Stimulated activated CD4-positive, alpha-beta T cell treated with anti-CD3 and anti-CD28 coated beads, Interleukin-15, amount 100 ng/mL, for 48 hours (primary cell): Measurements from ENCODE around the gene IL10.
A peak's percentile ranks its signal among the peaks of the same experiment; 100 is the strongest.

Experiments used
- DNase-seq, 2 donors: peaks; one replicate each; pipeline ENCODE4 v3.0.0-alpha.2; 2020; ENCODE audit warnings: low read depth in 2 of 2

Gene IL10

DNA sequence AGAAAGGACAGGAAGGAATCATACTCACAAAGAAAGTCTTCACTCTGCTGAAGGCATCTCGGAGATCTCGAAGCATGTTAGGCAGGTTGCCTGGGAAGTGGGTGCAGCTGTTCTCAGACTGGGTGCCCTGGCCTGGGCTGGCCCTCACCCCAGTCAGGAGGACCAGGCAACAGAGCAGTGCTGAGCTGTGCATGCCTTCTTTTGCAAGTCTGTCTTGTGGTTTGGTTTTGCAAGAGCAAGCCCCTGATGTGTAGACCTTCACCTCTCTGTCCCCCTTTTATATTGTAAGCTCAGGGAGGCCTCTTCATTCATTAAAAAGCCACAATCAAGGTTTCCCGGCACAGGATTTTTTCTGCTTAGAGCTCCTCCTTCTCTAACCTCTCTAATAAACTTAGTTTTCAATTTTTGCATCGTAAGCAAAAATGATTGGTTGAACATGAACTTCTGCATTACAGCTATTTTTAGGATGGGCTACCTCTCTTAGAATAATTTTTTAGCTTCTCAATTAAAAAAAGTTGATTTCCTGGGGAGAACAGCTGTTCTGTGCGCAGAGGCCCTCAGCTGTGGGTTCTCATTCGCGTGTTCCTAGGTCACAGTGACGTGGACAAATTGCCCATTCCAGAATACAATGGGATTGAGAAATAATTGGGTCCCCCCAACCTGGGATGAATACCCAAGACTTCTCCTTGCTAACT lies at the start of gene IL10:
Gene IL10 (minus strand): TSS at position 252 of the 695 bp plus-strand sequence. CDS start 59 bp downstream, at position 193.
- DNase-seq, result no peak

DNA sequence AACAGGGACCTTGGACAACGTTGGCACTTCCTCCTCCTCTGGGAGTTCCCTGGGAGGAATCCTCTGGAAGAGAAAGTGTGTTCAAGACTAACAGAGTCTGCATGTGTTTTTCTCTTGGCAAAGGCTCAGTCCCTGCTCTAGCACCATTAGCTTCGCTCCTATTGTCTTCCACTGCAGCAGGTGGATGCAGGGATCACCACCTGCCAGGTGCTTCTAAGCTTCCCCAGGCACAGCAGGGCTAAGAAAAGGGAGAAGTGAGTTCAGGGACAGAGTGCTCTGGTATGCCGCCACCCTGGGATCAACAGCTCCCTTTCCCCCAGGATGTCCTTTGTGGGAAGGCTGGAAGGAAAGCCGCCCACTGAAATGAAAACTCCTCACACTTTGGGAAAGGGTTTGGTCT lies 49.2 kb upstream of the IL10 start:
- DNase-seq, result no peak

DNA sequence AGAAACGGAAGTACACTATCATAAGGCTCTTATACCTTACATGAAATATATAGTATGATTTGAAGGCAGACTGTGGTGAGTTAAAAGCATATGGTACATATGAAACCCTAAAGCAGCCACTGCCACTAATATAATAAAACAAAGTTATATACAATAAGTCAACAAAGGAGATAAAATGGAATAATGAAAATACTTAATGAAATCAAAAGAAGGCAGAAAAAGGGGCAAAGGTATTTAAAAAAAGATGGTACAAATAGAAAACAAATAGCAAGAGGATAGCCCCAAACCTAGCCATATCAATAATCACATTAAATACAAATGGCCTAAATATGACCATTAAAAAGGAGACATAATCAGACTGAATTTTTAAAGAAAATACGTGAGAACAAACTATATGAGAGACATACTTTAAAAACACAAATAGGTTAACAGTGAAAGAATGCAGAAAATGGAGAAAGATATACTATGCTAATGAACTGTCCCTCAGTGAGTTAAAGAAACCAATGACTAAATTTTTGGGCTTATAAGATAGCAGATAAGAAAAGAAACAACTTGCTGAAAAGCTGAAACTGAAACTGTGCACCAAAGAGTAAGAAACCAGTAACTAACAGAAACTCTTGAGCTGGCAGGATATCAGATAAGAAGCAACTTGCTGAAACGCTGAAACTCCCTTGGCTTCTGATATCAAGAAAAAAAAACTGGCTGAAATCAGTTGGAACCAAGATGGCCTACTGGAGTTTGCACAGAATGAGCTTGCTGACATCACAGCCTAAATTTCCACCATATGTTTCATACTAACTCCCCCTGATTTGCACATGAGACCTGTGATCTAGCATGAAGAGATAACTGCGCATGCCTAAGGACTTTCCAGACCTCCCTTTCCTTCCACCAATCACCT lies 44.3 kb upstream of the IL10 start:
- DNase-seq, result no peak

DNA sequence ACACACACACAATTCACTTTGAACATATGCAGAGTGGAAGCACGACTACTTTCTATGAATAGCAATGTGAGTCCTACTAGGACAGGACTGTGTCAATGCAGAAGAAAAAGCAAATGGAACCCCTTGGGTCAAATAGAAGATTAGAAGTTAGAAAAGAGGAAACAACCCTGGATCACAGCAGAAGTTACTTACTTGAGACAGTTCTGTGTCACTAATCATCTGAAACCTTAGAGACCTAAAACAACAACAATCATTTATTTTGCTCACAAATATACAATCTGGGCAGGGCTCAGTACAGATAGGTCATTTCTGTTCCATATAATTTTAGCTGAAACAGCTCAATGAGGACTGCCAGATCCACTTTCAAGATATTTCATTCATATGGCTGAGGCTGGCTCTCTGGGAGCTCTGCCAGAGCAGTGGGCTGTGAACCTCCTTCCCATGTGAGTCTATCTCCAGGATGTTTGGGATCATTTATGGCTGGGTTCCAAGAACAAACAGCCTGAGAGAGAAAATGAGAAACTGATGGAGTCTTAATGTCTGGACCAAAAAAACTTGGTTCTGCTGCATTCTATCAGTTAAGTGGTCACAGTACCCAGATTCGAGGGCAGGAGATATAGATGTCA lies 42.5 kb upstream of the IL10 start:
- no peak for DNase-seq

DNA sequence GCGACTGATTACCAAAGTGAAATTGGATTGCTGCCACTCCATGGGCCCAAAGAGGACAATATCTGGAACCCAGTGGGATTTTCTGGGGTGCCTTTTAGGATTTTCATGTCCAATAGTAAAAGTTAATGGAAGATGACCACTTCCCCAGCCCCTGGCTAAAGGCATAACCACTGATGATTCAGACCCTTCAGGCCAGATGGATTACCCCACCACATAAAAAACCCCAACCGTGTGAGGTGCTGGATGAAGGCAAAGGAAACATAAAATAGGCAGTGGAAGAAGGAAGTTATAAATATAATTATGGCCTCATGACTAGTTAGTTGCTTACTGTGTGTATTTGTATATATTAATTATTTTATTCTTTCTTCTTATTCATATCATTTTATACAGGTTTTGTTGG lies 40.2 kb upstream of the IL10 start:
- no peak for DNase-seq

DNA sequence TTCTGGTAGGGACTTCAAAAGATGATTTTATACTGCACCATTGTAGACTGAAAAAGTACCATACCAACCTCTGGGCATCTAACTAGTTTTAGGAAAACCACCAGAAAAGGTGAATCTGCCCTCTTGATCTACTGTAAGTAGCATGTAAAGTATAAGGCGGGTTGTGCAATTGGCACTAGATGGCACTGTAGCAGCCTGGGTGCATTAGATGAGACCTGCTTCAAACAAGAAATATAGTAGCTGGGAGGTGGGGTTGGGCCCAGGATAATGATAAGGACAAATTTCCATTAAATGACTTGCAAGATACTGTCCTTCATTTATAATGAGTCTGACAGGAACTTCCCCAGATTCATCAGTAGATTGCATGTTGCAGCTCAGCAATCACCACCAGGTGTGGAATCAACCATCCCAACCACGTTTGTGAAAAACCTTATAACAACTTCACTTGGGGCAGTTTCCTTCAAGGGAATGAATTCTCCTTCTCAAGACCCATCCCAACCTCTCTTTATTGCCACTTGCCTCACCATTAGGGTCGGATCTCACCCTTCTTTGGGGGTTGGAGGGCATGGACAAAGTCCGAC lies 37.3 kb upstream of the IL10 start:
- DNase-seq, result no peak

DNA sequence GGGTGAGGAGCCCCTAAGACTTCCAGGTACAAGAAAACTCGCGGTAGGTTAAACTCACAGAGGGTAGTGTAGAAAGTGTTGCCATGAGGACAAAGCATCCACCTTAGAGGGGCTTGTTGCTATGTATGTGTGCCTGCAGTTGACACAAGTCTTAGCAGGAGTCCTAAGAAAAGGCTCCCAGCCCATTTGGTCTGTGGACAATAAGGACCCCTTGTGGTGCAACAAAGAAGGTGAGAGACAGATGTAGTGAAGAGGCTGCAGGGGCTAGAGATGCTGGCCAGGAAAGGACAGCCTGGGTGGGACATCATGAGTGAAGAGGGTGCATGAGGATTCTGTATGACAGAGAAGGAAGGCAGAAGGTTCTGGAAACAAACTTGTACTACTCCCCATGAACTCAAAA lies 36.3 kb upstream of the IL10 start:
- peak in 1 of 2 donors; percentile 37 for DNase-seq

DNA sequence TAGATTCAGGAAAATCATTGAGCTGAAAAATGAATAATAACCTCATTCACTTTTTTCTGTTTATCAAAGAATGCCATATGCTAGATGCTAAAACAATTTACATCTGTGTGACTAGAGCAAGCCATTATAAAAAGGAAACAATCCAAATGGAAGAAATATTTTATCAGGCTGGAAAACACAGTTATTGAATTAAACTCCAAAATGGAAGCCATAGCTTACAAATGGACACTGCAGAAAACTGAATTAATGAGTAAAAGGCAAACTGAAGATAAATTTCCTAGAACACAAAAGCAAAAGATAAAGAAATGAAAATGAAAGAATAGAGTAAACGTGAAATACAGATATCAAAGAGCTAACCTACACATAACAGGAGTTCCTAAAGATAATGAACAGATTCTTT lies 33.1 kb upstream of the IL10 start:
- DNase-seq, result no peak

DNA sequence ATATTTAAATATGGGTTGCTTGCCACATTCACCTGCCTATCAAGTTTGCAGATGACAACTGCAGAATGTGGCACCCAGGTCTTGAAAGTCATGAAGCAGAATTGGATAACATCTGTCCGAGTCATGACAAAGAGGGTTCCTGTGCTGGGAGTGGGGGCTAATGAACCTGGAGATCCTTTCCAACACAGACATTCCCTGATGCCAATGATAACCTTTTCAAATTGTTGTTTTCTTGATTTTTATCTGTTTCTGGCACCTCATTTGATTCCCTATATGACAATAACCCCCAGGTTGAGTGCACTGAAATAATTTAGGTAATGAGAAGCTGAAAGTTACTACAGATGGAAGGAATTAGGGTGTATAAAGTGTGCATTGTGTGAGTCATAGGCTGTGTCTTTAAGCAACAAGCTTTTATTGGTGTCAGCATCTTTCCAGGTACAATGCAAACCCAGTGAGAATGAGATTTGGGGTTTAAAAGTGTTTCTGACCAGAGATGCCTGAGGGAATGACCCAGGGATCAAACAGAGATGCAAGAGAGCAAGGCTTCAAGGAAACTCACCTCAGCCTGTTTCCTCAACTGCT lies 32.0 kb upstream of the IL10 start:
- DNase-seq, result no peak

DNA sequence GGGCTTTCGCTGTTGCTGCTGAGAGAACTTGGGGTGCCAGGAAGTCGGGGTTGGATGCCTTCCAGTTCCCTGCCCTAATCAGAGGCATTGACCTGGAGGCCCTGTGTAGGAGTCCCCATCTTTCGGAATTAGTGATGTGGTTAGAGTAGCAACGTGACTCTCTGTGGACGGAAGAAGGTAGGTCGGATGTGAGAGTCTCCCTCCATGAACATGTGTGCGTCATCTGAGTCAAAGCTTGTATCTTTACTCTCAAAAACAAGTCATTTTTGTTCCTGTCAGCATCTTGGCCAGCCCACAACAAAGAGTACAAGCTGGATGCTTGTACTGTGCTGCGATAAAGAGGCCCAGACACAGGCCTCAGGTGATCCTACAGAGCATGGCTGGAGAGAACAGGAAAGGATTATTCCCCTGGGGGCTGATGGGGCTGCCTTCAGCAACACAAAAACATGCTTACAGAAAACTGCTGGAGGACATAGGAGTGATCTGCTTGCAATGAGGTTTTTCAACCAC lies 31.0 kb upstream of the IL10 start:
- DNase-seq, result peak; percentile 67 to 73

DNA sequence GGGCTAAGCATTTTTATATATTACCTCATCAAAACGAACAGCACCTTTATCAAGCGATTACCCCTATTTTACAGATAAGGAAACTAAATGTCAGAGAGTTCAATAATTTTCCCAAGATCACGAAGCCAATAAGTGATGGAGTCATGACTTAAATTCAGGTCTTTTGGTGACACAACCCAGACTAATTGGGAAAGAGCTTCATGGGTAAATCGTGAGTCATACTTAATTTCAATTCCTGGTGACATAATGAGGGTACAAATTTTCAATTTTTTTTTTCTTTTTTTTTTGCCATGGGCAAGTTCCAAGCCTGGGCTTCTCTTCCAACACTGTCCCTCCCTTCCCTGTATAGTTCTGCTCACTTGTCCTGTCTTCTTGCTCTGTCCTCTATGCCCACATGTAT lies 30.1 kb upstream of the IL10 start:
- DNase-seq, result no peak

DNA sequence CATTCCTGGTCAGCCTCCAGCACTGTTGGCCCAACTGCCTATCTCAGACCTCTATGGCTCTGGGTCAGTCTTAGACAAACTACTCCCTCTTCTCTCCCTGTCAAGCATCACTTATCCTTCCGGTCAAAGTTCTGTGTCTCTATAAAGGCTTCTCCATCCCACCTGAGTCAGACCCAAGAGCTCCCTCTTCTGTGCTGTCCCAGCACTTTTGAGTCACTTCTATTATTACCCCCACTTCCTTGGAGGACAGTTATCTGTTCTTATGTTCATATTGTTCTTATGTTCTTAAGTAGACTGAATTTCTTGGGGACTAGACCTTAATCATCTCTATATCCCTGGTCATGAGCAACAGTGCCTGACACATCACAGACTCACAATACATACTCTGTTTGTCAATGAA lies 29.2 kb upstream of the IL10 start:
- no peak for DNase-seq

DNA sequence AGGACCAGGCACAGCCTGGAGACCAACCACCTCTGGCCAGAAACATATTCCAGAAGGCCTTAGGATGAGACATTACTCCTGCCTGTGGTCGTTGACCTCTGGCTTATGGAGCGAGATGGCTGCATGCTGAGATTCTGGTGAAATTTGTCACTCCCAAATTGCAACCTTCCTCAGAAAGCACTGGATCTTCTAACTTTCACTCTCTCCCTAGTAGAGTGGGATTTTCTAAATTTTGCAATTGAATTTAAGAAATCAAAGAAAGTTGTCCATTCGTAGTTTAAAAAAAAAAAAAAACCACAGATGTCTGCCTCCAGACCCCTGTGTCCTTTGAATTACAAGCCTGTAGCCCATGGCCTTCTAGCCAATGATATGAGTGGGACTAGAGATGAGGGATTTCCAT lies 28.6 kb upstream of the IL10 start:
- DNase-seq, result no peak

DNA sequence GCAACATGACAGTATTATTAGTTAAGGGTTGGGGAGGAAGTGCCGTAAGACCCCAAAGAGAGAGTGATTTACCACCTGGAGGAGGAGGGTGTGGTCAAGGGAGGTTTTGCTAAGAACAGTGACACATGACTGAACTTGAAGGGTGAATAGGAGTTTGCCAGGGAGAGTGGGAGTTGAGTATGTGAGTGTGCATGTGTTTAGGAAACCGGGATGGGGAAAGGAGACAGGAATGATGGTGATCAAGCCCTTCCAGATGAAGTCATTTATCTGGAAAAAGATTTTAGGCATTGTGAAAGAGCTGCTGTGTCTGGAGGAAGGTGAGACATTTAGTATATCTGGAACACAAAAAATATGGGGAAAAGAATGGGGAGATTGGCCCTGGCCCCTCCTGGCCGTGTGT lies 28.1 kb upstream of the IL10 start:
- no peak for DNase-seq

DNA sequence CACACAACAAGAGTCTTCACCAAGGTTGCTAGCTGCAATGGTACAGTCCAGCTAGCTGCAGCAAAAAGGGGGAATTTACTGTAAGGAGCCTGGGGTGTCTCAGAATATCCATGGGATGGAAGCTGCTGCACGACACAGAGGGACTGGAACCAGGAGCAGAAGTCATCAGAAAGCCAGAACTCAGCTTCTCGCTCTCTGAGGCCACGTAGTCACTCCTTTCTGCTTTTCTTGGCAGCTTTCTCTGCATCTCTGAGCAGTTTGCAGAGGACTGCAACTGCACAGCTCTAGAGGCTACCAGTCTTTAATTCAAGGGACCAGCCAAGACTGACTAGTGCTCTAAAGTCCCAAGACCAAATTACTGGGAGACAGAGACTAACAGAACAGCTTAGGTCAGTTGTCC lies 27.0 kb upstream of the IL10 start:
- DNase-seq, result no peak

DNA sequence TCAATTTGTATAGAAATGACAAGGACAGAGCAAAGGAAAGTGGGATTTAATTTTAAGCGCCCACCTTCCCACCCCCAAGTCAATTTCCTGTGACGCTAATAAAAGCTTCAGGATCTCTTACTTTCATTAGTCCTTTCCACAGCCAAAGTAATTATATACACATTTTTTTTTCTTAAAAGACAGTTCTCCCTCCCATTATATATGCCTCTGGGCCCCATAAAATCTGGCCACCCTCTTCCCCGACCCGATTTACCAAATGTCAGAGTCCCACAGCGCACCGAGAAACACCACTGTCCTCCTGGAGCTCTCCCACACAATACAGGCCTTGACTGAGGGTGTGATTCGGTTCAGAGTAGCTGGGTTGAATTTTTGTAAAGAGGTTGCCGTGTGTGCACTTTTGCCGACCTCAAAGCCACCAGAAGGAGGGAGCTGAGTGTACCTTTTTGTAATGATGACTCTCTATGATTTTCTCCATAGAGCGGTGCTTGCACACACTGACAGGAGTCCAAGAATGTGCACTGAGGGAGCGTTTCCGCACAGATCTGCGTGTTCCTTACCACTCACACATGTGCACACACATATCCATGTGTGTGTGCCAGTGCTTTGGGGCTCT lies 26.2 kb upstream of the IL10 start:
- no peak for DNase-seq

DNA sequence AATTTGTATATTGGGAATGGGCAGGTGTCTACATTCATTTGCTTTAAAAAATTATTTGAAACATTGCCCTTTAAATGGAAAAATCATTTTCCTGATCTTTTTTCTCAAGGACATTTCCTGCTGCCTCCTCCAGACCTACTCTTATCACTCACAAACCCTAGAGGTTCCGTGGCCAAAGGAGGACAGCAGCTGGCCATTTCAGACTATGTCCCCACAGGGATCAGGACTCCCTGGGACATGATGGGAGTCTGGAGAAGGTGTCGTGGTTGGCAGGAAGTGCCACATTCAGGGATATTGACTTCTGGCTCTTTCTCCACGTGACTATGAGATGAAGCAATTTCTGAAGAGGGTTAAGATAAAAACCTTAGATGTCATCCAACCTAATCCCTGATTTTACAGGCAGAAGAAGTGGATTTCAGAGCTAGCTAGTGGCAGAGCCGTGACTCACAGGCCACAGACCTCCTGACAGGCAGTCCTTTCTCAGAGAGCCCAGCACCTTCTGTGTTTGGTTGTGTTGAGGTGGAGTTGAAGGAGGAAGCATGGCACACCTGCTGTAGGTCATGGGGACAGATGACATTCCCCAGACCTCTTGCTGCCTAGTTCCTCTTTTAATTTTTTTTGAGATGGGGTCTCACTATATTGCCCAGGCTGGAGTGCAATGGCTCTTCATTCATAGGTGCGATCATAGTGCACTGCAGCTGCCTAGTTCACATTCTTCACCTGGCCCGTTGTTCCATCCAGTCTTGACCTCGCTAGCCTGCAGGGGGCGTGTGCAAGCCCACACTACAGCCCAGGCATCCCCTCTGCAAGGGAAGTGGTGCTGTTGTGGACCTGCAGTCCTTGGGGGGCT lies 25.5 kb upstream of the IL10 start:
- no peak for DNase-seq

DNA sequence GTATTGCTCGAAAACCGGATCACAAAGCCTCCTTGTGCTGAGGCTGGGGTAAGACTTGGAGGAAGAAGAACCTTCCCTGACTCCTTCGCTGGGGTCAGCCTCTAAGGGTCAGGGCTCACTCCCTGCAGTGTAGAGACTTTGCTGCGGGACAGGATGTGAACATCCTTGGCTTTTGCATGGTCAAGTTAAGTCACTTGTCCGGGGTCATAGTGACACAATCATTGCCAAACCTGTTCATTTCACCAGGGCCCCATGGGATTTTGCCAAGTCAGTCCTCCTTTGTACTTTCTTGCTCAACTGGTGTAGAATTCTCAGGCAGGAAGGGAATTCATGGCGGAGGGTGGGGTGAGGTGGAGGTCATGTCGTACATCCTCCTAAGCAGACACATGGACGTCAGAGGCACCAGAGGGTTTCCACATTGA lies 24.7 kb upstream of the IL10 start:
- DNase-seq, result no peak

DNA sequence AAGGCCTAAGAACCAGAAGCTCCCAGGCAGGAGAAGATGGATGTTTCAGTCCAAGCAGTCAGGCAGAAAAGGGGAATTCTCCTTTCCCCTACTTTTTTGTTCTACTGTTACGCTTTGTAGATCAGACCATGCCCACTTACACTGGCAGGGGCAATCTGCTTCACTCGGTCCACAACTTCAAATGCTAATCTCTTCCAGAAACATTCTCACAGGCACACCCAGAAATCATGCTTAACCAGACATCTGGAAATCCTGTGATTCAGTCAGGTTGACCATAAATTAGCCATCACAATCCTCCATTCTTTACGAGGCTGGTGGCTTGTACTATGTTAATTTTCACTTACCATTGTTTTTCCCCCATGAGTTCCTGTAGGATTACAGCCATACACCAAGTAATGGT lies 23.8 kb upstream of the IL10 start:
- no peak for DNase-seq

DNA sequence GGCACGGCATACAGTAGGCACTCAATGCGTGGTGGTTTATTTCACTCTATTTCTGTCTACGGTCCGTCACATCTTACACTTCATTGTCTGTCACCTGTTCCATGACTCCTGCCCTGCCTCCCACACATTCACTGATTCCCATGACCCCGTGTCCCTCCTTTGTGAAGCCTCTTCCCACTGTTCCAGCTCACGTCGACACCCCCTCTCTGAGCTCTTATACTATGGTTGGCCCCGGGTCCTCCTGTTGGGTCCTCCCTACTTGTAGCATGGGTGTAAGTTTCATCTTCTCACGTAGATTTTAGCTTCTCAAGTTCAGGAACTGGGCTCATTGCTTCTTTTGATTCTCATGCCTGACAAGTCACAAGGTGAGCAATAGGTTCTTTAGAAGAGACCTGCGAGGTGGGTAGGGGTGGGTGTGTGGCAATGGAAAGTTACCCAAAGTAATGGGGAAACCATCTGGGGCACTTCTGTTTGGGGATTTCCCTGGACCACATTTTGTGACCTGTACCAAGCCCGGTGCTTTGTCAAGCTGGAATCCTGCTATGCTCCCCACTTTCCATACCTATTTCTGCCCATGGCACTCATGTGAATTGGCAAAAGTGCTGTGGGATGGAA lies 22.1 kb upstream of the IL10 start:
- peak; percentile 50 to 55 for DNase-seq
